ENCODE data around the gene LRRC8A.

The LRRC8A gene

GRCh38 chr9:128906741-128907140 lies 24.8 kb downstream of the LRRC8A start:
- H3K4me1 ChIP-seq (ENCODE audit: control insufficient read depth, low read depth, low read length), result peaks cover 10% of the 10 kb centered on the region
- no peaks in the 10 kb centered on the region for H3K27me3 ChIP-seq (ENCODE audit: control insufficient read depth, insufficient read depth, low read length)
- H3K36me3 ChIP-seq (ENCODE audit: control insufficient read depth, low read depth, low read length), result peaks cover 46% of the 10 kb centered on the region
- no peak overlapping the region for H3K9ac ChIP-seq (ENCODE audit: low read length)
- H3K27ac ChIP-seq (ENCODE audit: low read length), result no peak overlapping the region
- no peaks in the 10 kb centered on the region for H3K9me3 ChIP-seq (ENCODE audit: control insufficient read depth, low read depth, low read length)
- no peak overlapping the region for H3K4me3 ChIP-seq (ENCODE audit: low read length)

DNA sequence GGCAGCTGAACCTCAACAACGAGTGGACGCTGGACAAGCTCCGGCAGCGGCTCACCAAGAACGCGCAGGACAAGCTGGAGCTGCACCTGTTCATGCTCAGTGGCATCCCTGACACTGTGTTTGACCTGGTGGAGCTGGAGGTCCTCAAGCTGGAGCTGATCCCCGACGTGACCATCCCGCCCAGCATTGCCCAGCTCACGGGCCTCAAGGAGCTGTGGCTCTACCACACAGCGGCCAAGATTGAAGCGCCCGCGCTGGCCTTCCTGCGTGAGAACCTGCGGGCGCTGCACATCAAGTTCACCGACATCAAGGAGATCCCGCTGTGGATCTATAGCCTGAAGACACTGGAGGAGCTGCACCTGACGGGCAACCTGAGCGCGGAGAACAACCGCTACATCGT lies 26.4 kb downstream of the LRRC8A start:
- peaks cover 46% of the 10 kb centered on the region for H3K36me3 ChIP-seq (ENCODE audit: control insufficient read depth, low read depth, low read length)
- no peaks in the 10 kb centered on the region for H3K27me3 ChIP-seq (ENCODE audit: control insufficient read depth, insufficient read depth, low read length)
- no peak overlapping the region for H3K27ac ChIP-seq (ENCODE audit: low read length)
- H3K4me3 ChIP-seq (ENCODE audit: low read length), result no peak overlapping the region
- no peaks in the 10 kb centered on the region for H3K9me3 ChIP-seq (ENCODE audit: control insufficient read depth, low read depth, low read length)
- peaks cover 18% of the 10 kb centered on the region for H3K4me1 ChIP-seq (ENCODE audit: control insufficient read depth, low read depth, low read length)
- no peak overlapping the region for H3K9ac ChIP-seq (ENCODE audit: low read length)

GRCh38 chr9:128909859-128910258 lies 27.9 kb downstream of the LRRC8A start:
- Histone ChIP-seq H3K36me3 (ENCODE audit: control insufficient read depth, low read depth, low read length) (peaks cover 46% of the 10 kb centered on the region), H3K9ac (ENCODE audit: low read length) (no peak overlapping the region), H3K4me3 (ENCODE audit: low read length) (no peak overlapping the region), H3K27me3 (ENCODE audit: control insufficient read depth, insufficient read depth, low read length) (no peaks in the 10 kb centered on the region), H3K9me3 (ENCODE audit: control insufficient read depth, low read depth, low read length) (no peaks in the 10 kb centered on the region), H3K4me1 (ENCODE audit: control insufficient read depth, low read depth, low read length) (peaks cover 18% of the 10 kb centered on the region), H3K27ac (ENCODE audit: low read length) (no peak overlapping the region)

- H3K9me3 ChIP-seq (ENCODE audit: control insufficient read depth, low read depth, low read length), result no peaks in the 10 kb centered on the region
- H3K36me3 ChIP-seq (ENCODE audit: control insufficient read depth, low read depth, low read length), result peaks cover 49% of the 10 kb centered on the region
- no peak overlapping the region for H3K4me3 ChIP-seq (ENCODE audit: low read length)
- H3K27me3 ChIP-seq (ENCODE audit: control insufficient read depth, insufficient read depth, low read length), result no peaks in the 10 kb centered on the region
- no peak overlapping the region for H3K9ac ChIP-seq (ENCODE audit: low read length)
- H3K27ac ChIP-seq (ENCODE audit: low read length), result no peak overlapping the region
- H3K4me1 ChIP-seq (ENCODE audit: control insufficient read depth, low read depth, low read length), result peaks cover 18% of the 10 kb centered on the region
These were observed 29.0 kb downstream of the LRRC8A start for GRCh38 chr9:128910906-128911305.

- H3K27ac ChIP-seq (ENCODE audit: low read length), result no peak overlapping the region
- H3K9ac ChIP-seq (ENCODE audit: low read length), result no peak overlapping the region
- peaks cover 55% of the 10 kb centered on the region for H3K36me3 ChIP-seq (ENCODE audit: control insufficient read depth, low read depth, low read length)
- no peak overlapping the region for H3K4me3 ChIP-seq (ENCODE audit: low read length)
- H3K4me1 ChIP-seq (ENCODE audit: control insufficient read depth, low read depth, low read length), result peaks cover 18% of the 10 kb centered on the region
- H3K27me3 ChIP-seq (ENCODE audit: control insufficient read depth, insufficient read depth, low read length), result no peaks in the 10 kb centered on the region
- no peaks in the 10 kb centered on the region for H3K9me3 ChIP-seq (ENCODE audit: control insufficient read depth, low read depth, low read length)
These were observed 29.6 kb downstream of the LRRC8A start for GRCh38 chr9:128911529-128912035.

- no peaks in the 10 kb centered on the region for H3K27me3 ChIP-seq (ENCODE audit: control insufficient read depth, insufficient read depth, low read length)
- H3K4me3 ChIP-seq (ENCODE audit: low read length), result no peak overlapping the region
- peak overlapping the region; percentile 33 for H3K27ac ChIP-seq (ENCODE audit: low read length)
- H3K36me3 ChIP-seq (ENCODE audit: control insufficient read depth, low read depth, low read length), result peaks cover 56% of the 10 kb centered on the region
- H3K9me3 ChIP-seq (ENCODE audit: control insufficient read depth, low read depth, low read length), result no peaks in the 10 kb centered on the region
- H3K4me1 ChIP-seq (ENCODE audit: control insufficient read depth, low read depth, low read length), result peaks cover 18% of the 10 kb centered on the region
- no peak overlapping the region for H3K9ac ChIP-seq (ENCODE audit: low read length)
These were observed 30.4 kb downstream of the LRRC8A start for GRCh38 chr9:128912270-128912853.

DNA sequence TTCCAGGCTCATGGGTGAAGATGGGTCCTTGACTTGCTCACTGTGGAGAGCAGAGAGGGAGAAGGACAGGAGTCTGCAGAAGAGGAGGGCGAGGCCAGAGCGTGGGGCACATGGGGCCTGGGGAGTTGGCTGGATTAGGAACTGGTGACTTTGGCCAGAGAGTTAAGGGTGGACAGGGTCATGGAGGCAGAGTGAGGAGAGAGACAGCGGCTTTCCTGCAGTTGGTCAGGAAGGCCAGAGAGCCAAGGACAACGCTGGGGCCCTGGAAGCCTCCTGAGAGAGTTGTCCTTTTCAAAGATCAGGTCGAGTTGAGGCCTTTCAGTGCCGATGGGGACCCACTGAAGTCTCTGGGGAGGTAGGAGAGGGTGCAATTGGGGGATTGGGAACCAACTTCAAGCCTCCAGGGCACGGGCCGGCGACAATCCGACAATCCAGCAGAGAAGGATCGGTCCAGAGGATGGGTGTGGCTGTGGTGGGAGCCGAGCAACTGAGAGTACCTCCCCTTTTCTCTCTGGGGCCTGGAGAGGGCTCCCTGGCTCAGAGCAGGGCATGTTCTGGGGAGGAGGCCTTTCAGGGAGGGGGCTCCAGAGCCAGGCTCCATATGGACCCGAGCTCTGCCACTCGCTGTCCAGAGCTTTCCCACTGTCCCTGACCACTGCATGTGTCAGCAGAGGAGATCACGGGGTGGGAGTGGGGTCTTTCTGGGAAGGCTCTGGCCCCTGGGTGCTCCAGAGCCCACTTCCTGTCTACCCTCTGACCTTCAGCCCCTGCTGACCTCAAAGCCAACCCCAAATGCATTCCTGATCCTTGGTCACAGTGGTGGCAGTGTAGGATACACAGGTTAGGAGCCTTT lies 31.3 kb downstream of the LRRC8A start:
- Histone ChIP-seq H3K36me3 (ENCODE audit: control insufficient read depth, low read depth, low read length) (peaks cover 56% of the 10 kb centered on the region), H3K9me3 (ENCODE audit: control insufficient read depth, low read depth, low read length) (no peaks in the 10 kb centered on the region), H3K27me3 (ENCODE audit: control insufficient read depth, insufficient read depth, low read length) (no peaks in the 10 kb centered on the region), H3K27ac (ENCODE audit: low read length) (no peak overlapping the region), H3K4me3 (ENCODE audit: low read length) (no peak overlapping the region), H3K9ac (ENCODE audit: low read length) (no peak overlapping the region), H3K4me1 (ENCODE audit: control insufficient read depth, low read depth, low read length) (peaks cover 18% of the 10 kb centered on the region)

- H3K36me3 ChIP-seq (ENCODE audit: control insufficient read depth, low read depth, low read length), result peaks cover 49% of the 10 kb centered on the region
- no peaks in the 10 kb centered on the region for H3K27me3 ChIP-seq (ENCODE audit: control insufficient read depth, insufficient read depth, low read length)
- H3K9ac ChIP-seq (ENCODE audit: low read length), result no peak overlapping the region
- H3K9me3 ChIP-seq (ENCODE audit: control insufficient read depth, low read depth, low read length), result no peaks in the 10 kb centered on the region
- no peak overlapping the region for H3K4me3 ChIP-seq (ENCODE audit: low read length)
- H3K4me1 ChIP-seq (ENCODE audit: control insufficient read depth, low read depth, low read length), result peaks cover 18% of the 10 kb centered on the region
- H3K27ac ChIP-seq (ENCODE audit: low read length), result no peak overlapping the region
These were observed 32.3 kb downstream of the LRRC8A start for GRCh38 chr9:128913995-128914772.

DNA sequence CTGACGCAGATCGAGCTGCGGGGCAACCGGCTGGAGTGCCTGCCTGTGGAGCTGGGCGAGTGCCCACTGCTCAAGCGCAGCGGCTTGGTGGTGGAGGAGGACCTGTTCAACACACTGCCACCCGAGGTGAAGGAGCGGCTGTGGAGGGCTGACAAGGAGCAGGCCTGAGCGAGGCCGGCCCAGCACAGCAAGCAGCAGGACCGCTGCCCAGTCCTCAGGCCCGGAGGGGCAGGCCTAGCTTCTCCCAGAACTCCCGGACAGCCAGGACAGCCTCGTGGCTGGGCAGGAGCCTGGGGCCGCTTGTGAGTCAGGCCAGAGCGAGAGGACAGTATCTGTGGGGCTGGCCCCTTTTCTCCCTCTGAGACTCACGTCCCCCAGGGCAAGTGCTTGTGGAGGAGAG lies 34.3 kb downstream of the LRRC8A start:
- H3K4me3 ChIP-seq (ENCODE audit: low read length), result no peak overlapping the region
- peaks cover 14% of the 10 kb centered on the region for H3K4me1 ChIP-seq (ENCODE audit: control insufficient read depth, low read depth, low read length)
- no peak overlapping the region for H3K27ac ChIP-seq (ENCODE audit: low read length)
- H3K9me3 ChIP-seq (ENCODE audit: control insufficient read depth, low read depth, low read length), result no peaks in the 10 kb centered on the region
- peaks cover 29% of the 10 kb centered on the region for H3K36me3 ChIP-seq (ENCODE audit: control insufficient read depth, low read depth, low read length)
- H3K9ac ChIP-seq (ENCODE audit: low read length), result no peak overlapping the region
- H3K27me3 ChIP-seq (ENCODE audit: control insufficient read depth, insufficient read depth, low read length), result no peaks in the 10 kb centered on the region

- no peak overlapping the region for H3K27ac ChIP-seq (ENCODE audit: low read length)
- H3K36me3 ChIP-seq (ENCODE audit: control insufficient read depth, low read depth, low read length), result peaks cover 28% of the 10 kb centered on the region
These were observed 34.8 kb downstream of the LRRC8A start for GRCh38 chr9:128916745-128917144.

GRCh38 chr9:128917151-128917849 lies 35.4 kb downstream of the LRRC8A start:
- Histone ChIP-seq H3K4me1 (ENCODE audit: control insufficient read depth, low read depth, low read length) (peaks cover 9% of the 10 kb centered on the region), H3K36me3 (ENCODE audit: control insufficient read depth, low read depth, low read length) (peaks cover 28% of the 10 kb centered on the region), H3K4me3 (ENCODE audit: low read length) (no peak overlapping the region), H3K9ac (ENCODE audit: low read length) (no peak overlapping the region), H3K27ac (ENCODE audit: low read length) (no peak overlapping the region), H3K9me3 (ENCODE audit: control insufficient read depth, low read depth, low read length) (no peaks in the 10 kb centered on the region), H3K27me3 (ENCODE audit: control insufficient read depth, insufficient read depth, low read length) (no peaks in the 10 kb centered on the region)

More at GRCh38 chr9:128916745-128917144, 34.8 kb downstream of the LRRC8A start:
- H3K9ac ChIP-seq (ENCODE audit: low read length), result no peak overlapping the region
- H3K4me3 ChIP-seq (ENCODE audit: low read length), result no peak overlapping the region
- H3K27me3 ChIP-seq (ENCODE audit: control insufficient read depth, insufficient read depth, low read length), result no peaks in the 10 kb centered on the region
- no peaks in the 10 kb centered on the region for H3K9me3 ChIP-seq (ENCODE audit: control insufficient read depth, low read depth, low read length)
- H3K4me1 ChIP-seq (ENCODE audit: control insufficient read depth, low read depth, low read length), result peaks cover 12% of the 10 kb centered on the region
